Measurements from ENCODE around the gene BCL2A1. TPM values are rescaled to one million over a fixed set of nuclear protein-coding genes. Genes with fewer than 3 reads are reported as not detected.

Gene BCL2A1
- total and polyA plus RNA-seq, 4 donors: 0.50 to 2.9 (median 1.2) TPM

DNA sequence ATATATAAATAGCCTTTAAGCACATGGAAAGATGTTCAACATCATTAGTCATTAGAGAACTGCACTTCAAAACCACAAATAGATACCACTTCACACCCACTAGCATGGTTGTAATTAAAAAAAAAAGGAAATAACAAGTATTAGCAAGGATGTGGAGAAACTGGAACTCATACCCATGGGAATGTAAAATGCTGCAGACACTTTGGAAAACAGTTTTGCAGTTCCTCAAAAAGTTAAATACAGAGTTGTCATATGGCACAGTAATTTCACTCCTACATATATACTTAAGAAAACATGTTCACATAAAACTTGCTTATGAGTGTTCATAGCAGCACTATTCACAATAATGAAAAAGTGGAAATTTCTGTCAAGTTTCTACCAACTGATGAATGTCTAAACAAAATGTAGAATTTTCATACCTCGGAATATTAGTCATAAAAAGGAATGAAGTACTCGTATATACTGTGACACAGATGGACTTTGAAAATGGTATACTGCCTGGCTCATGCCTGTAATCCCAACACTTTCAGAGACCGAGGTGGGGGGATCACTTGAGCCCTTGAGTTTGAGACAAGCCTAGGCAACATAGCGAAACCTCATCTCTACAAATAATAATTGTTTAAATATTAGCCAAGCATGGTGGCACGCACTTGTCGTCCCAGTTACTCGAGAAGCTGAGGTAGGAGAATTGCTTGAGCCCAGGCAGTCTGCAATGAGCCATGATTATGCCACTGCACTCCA lies 28.1 kb downstream of the BCL2A1 start:
- Histone ChIP-seq H3K9ac (ENCODE audit: low read depth in 1 of 2, low read length in 2 of 2) (no peak overlapping the region), H3K27me3 (ENCODE audit: control insufficient read depth in 4 of 4, insufficient read depth in 4 of 4, low read length in 3 of 4) (no peaks in the 10 kb centered on the region), H3K27ac (ENCODE audit: low read depth in 1 of 2, low read length in 2 of 2) (no peak overlapping the region), H3K4me1 (ENCODE audit: control insufficient read depth in 4 of 4, insufficient read depth in 4 of 4, low read length in 3 of 4) (no peaks in the 10 kb centered on the region), H3K9me3 (ENCODE audit: control insufficient read depth in 4 of 4, low read length in 3 of 4) (no peaks in the 10 kb centered on the region), H3K36me3 (ENCODE audit: control insufficient read depth in 4 of 4, insufficient read depth in 3 of 4, low read depth in 1 of 4, low read length in 3 of 4) (no peaks in the 10 kb centered on the region), H3K4me3 (ENCODE audit: low read depth in 1 of 3, low read length in 3 of 3) (no peak overlapping the region)
- 94% methylated on average over 7 of the region's 7 CpGs for WGBS
- TF ChIP-seq HNF4A (conservative IDR thresholded peaks at IDR 0.05): no peak
- TF ChIP-seq TAF1 (conservative IDR thresholded peaks at IDR 0.05): no peak
- no peak for TF ChIP-seq FOXA1 (IDR thresholded peaks at IDR 0.05)
- no peak for TF ChIP-seq RAD21 (IDR thresholded peaks at IDR 0.05)
- TF ChIP-seq, protein P1, sequence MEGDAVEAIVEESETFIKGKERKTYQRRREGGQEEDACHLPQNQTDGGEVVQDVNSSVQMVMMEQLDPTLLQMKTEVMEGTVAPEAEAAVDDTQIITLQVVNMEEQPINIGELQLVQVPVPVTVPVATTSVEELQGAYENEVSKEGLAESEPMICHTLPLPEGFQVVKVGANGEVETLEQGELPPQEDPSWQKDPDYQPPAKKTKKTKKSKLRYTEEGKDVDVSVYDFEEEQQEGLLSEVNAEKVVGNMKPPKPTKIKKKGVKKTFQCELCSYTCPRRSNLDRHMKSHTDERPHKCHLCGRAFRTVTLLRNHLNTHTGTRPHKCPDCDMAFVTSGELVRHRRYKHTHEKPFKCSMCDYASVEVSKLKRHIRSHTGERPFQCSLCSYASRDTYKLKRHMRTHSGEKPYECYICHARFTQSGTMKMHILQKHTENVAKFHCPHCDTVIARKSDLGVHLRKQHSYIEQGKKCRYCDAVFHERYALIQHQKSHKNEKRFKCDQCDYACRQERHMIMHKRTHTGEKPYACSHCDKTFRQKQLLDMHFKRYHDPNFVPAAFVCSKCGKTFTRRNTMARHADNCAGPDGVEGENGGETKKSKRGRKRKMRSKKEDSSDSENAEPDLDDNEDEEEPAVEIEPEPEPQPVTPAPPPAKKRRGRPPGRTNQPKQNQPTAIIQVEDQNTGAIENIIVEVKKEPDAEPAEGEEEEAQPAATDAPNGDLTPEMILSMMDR (IDR thresholded peaks at IDR 0.05; ENCODE audit: low read depth, low read length, missing input control): no peak
- no peak for TF ChIP-seq GABPA (IDR thresholded peaks at IDR 0.05 in 1 of 2, conservative IDR thresholded peaks at IDR 0.05 in 1 of 2)
- TF ChIP-seq SP1 (IDR thresholded peaks at IDR 0.05): no peak
- TF ChIP-seq, protein P2, sequence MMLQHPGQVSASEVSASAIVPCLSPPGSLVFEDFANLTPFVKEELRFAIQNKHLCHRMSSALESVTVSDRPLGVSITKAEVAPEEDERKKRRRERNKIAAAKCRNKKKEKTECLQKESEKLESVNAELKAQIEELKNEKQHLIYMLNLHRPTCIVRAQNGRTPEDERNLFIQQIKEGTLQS (IDR thresholded peaks at IDR 0.05): no peak
- no peak for TF ChIP-seq FOXA2 (IDR thresholded peaks at IDR 0.05)
- TF ChIP-seq, protein P3, sequence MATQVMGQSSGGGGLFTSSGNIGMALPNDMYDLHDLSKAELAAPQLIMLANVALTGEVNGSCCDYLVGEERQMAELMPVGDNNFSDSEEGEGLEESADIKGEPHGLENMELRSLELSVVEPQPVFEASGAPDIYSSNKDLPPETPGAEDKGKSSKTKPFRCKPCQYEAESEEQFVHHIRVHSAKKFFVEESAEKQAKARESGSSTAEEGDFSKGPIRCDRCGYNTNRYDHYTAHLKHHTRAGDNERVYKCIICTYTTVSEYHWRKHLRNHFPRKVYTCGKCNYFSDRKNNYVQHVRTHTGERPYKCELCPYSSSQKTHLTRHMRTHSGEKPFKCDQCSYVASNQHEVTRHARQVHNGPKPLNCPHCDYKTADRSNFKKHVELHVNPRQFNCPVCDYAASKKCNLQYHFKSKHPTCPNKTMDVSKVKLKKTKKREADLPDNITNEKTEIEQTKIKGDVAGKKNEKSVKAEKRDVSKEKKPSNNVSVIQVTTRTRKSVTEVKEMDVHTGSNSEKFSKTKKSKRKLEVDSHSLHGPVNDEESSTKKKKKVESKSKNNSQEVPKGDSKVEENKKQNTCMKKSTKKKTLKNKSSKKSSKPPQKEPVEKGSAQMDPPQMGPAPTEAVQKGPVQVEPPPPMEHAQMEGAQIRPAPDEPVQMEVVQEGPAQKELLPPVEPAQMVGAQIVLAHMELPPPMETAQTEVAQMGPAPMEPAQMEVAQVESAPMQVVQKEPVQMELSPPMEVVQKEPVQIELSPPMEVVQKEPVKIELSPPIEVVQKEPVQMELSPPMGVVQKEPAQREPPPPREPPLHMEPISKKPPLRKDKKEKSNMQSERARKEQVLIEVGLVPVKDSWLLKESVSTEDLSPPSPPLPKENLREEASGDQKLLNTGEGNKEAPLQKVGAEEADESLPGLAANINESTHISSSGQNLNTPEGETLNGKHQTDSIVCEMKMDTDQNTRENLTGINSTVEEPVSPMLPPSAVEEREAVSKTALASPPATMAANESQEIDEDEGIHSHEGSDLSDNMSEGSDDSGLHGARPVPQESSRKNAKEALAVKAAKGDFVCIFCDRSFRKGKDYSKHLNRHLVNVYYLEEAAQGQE (IDR thresholded peaks at IDR 0.05): no peak
- no peak for TF ChIP-seq EGR1 (IDR thresholded peaks at IDR 0.05; ENCODE audit: low read depth in 2 of 2)
- TF ChIP-seq, protein P4, sequence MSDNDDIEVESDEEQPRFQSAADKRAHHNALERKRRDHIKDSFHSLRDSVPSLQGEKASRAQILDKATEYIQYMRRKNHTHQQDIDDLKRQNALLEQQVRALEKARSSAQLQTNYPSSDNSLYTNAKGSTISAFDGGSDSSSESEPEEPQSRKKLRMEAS (IDR thresholded peaks at IDR 0.05): no peak
- TF ChIP-seq RXRA (IDR thresholded peaks at IDR 0.05): no peak
- TF ChIP-seq JUND (IDR thresholded peaks at IDR 0.05): no peak
- TF ChIP-seq HNF4G (IDR thresholded peaks at IDR 0.05): no peak
- TF ChIP-seq NR2F2 (IDR thresholded peaks at IDR 0.05): no peak
- DNase-seq (ENCODE audit: low spot score): no peak

DNA sequence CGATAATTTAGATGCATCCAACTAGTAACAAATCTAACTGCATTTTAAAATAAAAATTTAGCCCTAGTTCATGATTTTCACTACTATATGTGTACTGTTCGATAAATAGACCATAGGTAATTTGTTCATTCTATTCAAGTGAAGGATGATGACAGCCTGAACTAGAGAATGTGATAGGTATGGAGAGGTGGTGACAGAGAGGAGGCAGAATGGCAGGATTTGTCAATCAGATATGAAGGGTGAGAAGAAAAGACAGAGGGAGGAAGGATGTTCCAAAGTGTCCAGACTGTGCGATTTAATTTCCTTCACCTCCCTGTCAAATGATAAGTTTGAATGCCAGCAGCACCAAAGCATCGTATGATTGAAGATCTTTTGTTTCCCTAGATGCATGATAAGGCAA lies 31.6 kb downstream of the BCL2A1 start:
- no peaks in the 10 kb centered on the region for H3K4me1 ChIP-seq (ENCODE audit: control insufficient read depth in 4 of 4, insufficient read depth in 4 of 4, low read length in 3 of 4)
- whole genome bisulfite sequencing: 84% methylated on average over 4 of the region's 4 CpGs
- no peaks in the 10 kb centered on the region for H3K27me3 ChIP-seq (ENCODE audit: control insufficient read depth in 4 of 4, insufficient read depth in 4 of 4, low read length in 3 of 4)

More for the DNA sequence above, 31.6 kb downstream of the BCL2A1 start:
- Histone ChIP-seq H3K4me3 (ENCODE audit: low read depth in 1 of 3, low read length in 3 of 3) (no peak overlapping the region), H3K9ac (ENCODE audit: low read depth in 1 of 2, low read length in 2 of 2) (no peak overlapping the region), H3K36me3 (ENCODE audit: control insufficient read depth in 4 of 4, insufficient read depth in 3 of 4, low read depth in 1 of 4, low read length in 3 of 4) (no peaks in the 10 kb centered on the region), H3K27ac (ENCODE audit: low read depth in 1 of 2, low read length in 2 of 2) (no peak overlapping the region), H3K9me3 (ENCODE audit: control insufficient read depth in 4 of 4, low read length in 3 of 4) (no peaks in the 10 kb centered on the region)
- no peak for TF ChIP-seq RAD21 (IDR thresholded peaks at IDR 0.05)
- TF ChIP-seq TAF1 (conservative IDR thresholded peaks at IDR 0.05): no peak
- TF ChIP-seq, protein P4 (IDR thresholded peaks at IDR 0.05): no peak
- TF ChIP-seq FOXA2 (IDR thresholded peaks at IDR 0.05): no peak
- no peak for TF ChIP-seq FOXA1 (IDR thresholded peaks at IDR 0.05)
- TF ChIP-seq, protein P3 (IDR thresholded peaks at IDR 0.05): no peak
- TF ChIP-seq, protein P5, sequence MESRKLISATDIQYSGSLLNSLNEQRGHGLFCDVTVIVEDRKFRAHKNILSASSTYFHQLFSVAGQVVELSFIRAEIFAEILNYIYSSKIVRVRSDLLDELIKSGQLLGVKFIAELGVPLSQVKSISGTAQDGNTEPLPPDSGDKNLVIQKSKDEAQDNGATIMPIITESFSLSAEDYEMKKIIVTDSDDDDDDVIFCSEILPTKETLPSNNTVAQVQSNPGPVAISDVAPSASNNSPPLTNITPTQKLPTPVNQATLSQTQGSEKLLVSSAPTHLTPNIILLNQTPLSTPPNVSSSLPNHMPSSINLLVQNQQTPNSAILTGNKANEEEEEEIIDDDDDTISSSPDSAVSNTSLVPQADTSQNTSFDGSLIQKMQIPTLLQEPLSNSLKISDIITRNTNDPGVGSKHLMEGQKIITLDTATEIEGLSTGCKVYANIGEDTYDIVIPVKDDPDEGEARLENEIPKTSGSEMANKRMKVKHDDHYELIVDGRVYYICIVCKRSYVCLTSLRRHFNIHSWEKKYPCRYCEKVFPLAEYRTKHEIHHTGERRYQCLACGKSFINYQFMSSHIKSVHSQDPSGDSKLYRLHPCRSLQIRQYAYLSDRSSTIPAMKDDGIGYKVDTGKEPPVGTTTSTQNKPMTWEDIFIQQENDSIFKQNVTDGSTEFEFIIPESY (IDR thresholded peaks at IDR 0.05): no peak
- TF ChIP-seq SP1 (IDR thresholded peaks at IDR 0.05): no peak
- TF ChIP-seq HNF4G (IDR thresholded peaks at IDR 0.05): no peak
- no peak for TF ChIP-seq RXRA (IDR thresholded peaks at IDR 0.05)
- TF ChIP-seq JUND (IDR thresholded peaks at IDR 0.05): no peak
- TF ChIP-seq NR2F2 (IDR thresholded peaks at IDR 0.05): no peak
- no peak for TF ChIP-seq YY1 (IDR thresholded peaks at IDR 0.05)
- TF ChIP-seq EGR1 (IDR thresholded peaks at IDR 0.05; ENCODE audit: low read depth in 2 of 2): no peak
- no peak for DNase-seq (ENCODE audit: low spot score)

Data from liver (tissue), 9 donors.